LHCN-M2 (cell line): ENCODE data around the gene TMOD2. TPM values are rescaled to one million over a fixed set of nuclear protein-coding genes. Genes with fewer than 3 reads are reported as not detected.
A peak's percentile ranks its signal among the peaks of the same experiment; 100 is the strongest.

Experiments used
- DNase-seq: peaks from one replicate; pipeline ENCODE4 v3.0.0-alpha.2; 2012; ENCODE audit warnings: low read depth
- polyA plus RNA-seq: library from polyadenylated mRNA; unstranded; fragments of >200 nt; gene quantifications from one replicate; pipeline ENCODE4 v1.2.1, GENCODE V29; 2012; ENCODE audit warnings: missing spikeins
- total RNA-seq: library from RNA; depleted of rRNA; stranded (reverse); fragments of >200 nt; gene quantifications from 2 replicates; pipeline ENCODE4 v1.2.3, GENCODE V29; 2014; rRNA removed

Gene TMOD2
- 5.0 and 5.8 TPM in 2 replicates for total RNA-seq
- polyA plus RNA-seq: 1.5 TPM

- peak; percentile 18 for DNase-seq
Measured at GRCh38 chr15:51750792-51751696, at the start of gene TMOD2. Gene TMOD2, plus strand, starts transcription at chr15:51751597. Its CDS starts 14,845 bp downstream, at chr15:51766442.

DNA sequence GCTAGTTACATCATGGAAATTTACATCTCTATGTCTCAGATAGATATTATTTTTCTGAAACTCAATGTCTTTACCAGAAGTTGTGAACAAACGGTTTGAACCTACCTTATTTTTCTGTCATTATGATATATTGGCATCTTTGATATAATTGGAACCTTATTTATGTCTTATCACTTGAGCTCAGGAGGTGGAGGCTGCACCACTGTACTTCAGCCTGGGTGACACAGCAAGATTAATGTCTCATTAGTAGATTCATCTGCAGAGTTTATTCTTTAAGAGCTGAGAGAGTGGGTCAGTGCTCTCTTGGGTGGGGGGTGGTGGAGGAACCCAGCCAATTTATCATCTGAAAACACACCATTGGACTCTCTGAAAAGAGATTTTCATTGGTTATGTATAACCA is 48.7 kb upstream of the TMOD2 start:
- DNase-seq: no peak

GRCh38 chr15:51706291-51706690 is 45.1 kb upstream of the TMOD2 start:
- peak; percentile 16 for DNase-seq

- peak; percentile 20 for DNase-seq
Measured at GRCh38 chr15:51706926-51707608, 44.3 kb upstream of the TMOD2 start.

- no peak for DNase-seq
Measured at GRCh38 chr15:51708013-51708412, 43.4 kb upstream of the TMOD2 start.

GRCh38 chr15:51709031-51709430 is 42.4 kb upstream of the TMOD2 start:
- DNase-seq: no peak

DNA sequence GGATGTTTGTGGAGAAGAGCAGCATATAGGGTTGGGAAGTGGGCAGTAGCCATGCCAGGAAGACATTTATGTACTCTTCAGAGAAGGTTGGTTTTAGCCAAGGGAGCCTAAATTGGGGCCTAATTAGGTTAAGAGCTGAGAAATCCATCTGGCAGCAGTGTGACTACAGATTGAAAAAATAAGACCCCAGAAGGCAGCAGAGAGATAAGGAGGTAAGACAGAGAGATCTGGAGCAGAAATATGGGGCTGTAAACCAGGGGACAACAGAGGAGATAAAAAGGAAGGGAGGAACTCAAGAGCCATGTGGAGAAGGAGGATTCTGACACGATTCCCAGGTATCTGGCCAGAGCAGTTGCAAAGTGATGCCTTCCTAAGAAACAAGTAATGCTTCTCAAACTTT is 37.2 kb upstream of the TMOD2 start:
- no peak for DNase-seq

DNA sequence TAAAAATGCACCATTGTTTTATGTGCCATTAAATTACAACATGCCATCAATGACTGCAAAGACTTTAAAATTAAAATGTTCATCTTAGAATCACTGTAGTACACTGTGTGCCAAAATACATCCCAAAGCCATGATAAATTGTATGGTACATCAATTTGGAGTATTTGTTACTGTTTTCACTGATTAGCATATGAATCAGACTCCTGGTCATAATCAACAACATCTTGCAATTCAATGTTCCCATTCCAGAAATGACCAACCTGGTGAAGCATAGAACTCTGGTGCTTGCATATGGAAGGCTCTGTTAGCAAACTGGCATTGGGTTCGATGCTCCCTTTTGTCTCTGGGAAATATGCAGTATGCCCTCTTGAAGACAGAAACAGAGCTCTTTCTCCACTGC is 36.5 kb upstream of the TMOD2 start:
- DNase-seq: no peak

DNA sequence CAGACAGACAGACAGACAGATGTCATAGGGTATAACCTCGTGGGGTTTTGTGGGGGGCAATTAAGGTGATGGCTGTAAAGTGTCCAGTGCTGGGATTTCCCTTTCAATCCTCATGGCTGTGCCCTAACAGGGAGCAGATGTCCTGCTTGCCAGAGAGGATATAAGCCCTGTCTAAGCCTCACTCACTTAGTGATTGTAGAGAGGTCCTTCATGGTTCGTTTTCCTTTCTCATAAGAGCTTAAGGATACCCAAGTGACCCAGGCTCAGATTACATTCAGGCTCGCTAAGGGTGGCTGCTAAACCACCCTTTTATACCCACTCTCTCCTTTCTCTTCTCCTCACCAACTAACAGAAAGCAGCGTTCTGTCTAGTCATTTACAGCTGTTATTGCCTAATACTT is 33.2 kb upstream of the TMOD2 start:
- no peak for DNase-seq

- DNase-seq: no peak
Measured at GRCh38 chr15:51718746-51719145, 32.7 kb upstream of the TMOD2 start.

GRCh38 chr15:51720201-51720995 is 31.0 kb upstream of the TMOD2 start:
- DNase-seq: no peak

- DNase-seq: no peak
Measured at GRCh38 chr15:51721199-51721960, 30.0 kb upstream of the TMOD2 start.

DNA sequence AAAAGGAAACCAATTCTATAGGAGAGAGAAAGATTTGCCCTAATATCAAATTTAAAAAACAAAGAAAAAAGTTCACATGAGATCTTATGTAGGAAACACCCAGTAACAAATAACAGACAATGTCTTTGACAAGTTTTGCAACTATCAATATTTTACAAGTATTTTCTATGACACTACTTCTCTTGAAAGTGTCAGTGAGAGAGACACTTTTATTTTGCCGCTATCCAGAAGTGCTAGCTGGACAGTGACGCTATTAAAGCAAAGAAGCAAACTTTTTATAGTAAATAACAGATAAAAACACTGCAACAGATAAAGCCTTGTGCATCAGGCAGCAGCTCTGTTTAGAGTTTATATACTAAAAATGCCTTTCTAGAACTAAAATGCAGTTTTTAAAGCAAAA is 27.2 kb upstream of the TMOD2 start:
- no peak for DNase-seq

DNA sequence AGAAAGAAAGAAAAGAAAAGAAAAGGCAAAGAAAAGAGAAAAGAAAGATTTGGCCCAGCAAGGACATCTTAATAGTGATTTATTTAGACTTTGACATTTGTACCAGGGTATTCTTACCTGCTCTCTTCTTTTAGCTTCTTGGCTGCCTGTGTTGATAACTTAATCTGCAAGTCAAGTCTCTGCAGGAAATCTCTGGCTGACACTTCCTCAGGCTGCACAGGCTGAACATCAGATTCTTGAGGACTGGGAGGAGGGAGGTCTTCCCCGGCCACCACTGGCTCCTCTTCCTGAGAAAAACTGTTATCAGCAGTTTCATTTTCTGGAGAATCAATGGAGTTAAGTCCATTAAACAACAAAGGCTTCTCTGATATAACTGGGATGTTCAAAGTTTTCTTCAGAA is 26.7 kb upstream of the TMOD2 start:
- DNase-seq: no peak

DNA sequence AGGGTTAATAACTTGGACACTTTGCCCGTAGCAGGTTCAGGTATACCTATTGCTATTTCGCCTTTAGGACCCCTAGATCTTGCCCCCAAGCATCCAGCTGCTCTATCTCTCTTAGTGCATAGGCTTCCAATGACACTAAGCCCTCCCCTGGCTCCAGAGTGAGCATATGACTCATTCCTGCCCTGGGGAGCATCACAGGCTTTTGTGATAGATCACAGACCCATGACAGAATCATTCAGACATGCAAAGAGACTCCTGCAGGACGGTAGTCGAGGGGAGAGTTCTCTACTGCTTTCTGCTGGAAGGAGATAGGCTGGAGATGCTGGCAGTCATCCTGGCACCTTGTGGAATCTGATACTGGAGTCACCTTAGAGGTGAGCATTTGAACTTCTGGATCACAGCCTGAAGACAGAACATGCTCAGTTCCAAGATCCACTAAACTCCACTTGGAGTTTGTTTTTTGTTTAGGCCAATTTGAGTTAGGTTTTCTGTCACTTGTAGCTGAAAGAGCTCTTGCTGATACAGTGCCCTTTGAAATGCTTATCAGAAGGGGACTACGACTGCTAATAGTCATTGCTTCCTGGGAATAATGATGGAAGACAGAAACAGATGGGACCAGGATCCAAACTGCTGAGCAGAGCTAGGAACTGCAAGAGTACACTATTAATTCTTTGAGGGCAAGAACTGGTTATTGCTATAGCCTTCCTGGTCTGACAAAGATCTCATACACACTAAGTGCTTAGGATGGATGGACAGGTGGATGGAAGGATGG is 24.9 kb upstream of the TMOD2 start:
- peak; percentile 82 for DNase-seq

DNA sequence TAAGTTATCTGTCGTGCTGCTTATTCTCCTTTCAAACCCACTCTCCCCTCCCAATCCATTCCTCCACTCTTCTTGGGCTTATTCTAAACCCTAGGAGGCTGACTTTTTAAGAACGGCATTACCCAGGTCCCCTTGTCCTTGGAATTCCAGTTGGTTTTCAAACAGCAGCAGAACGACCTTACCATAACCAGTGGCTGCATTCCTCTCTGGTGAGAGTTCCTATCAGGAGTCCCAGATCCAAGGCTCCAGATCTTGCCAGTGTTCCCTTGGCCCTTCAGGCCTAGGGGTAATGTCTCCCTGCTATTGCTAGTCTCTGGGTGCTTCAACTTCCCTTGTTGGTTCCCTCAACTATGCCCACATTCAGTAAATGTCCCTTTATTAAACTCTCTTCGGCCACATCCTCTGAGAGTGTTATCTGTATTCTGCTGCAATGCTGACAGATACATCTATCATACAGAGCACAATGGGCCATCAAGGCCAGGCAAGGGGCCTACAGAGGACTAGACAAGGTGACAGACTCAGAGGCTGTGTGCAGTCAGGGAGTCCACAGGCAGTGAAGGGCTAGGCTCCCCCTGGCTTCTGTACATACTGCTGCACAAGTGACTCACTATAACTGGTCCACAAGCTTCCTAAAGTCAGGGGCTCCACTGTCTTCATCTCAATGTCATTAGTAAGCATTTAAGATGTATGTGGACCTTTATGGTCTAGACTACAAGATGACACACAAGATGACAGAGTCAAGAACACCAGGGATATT is 24.1 kb upstream of the TMOD2 start:
- peak; percentile 22 for DNase-seq

GRCh38 chr15:51731549-51732267 is 19.7 kb upstream of the TMOD2 start:
- DNase-seq: no peak

- no peak for DNase-seq
Measured at GRCh38 chr15:51732646-51733045, 18.8 kb upstream of the TMOD2 start.
